Stimulated activated CD8-positive, alpha-beta memory T cell treated with anti-CD3 and anti-CD28 coated beads, Interleukin-7, amount 100 ng/mL, for 1 hour (primary cell): Measurements from ENCODE around the gene INHBC.
"Not testable (repeated sequence)": the region's sequence is repeated elsewhere in the genome, so short reads cannot be mapped to it uniquely, and the experiment has no call there.

Experiments used
- DNase-seq, 2 donors: peaks; one replicate each; pipeline ENCODE4 v3.0.0-alpha.2; 2020; ENCODE audit warnings: low read depth in 2 of 2

INHBC gene

GRCh38 chr12:57434517-57435223 lies at the start of gene INHBC:
INHBC (plus strand) TSS chr12:57434784; CDS start chr12:57434887, 103 bp downstream.
- no peak for DNase-seq

GRCh38 chr12:57385586-57385985 lies 49.0 kb upstream of the INHBC start:
- no peak for DNase-seq

- no peak for DNase-seq
Measured at GRCh38 chr12:57386187-57386720, 48.3 kb upstream of the INHBC start.

- no peak for DNase-seq
Measured at GRCh38 chr12:57388425-57388824, 46.2 kb upstream of the INHBC start.

- DNase-seq = no peak
Measured at GRCh38 chr12:57389033-57389432, 45.6 kb upstream of the INHBC start.

GRCh38 chr12:57390174-57390573 lies 44.4 kb upstream of the INHBC start:
- no peak for DNase-seq

GRCh38 chr12:57395121-57395520 lies 39.5 kb upstream of the INHBC start:
- no peak for DNase-seq

- no peak for DNase-seq
Measured at GRCh38 chr12:57397441-57397840, 37.1 kb upstream of the INHBC start.

- not testable (repeated sequence) for DNase-seq
Measured at GRCh38 chr12:57399718-57400463, 34.7 kb upstream of the INHBC start.

- no peak for DNase-seq
Measured at GRCh38 chr12:57401165-57401564, 33.4 kb upstream of the INHBC start.

- not testable (repeated sequence) for DNase-seq
Measured at GRCh38 chr12:57402156-57402555, 32.4 kb upstream of the INHBC start.

- no peak for DNase-seq
Measured at GRCh38 chr12:57404966-57405640, 29.5 kb upstream of the INHBC start.

GRCh38 chr12:57410534-57410933 lies 24.1 kb upstream of the INHBC start:
- no peak for DNase-seq

- not testable (repeated sequence) for DNase-seq
Measured at GRCh38 chr12:57414160-57414559, 20.4 kb upstream of the INHBC start.

GRCh38 chr12:57415088-57415487 lies 19.5 kb upstream of the INHBC start:
- DNase-seq = no peak

GRCh38 chr12:57416039-57416996 lies 18.3 kb upstream of the INHBC start:
- DNase-seq = no peak

- no peak for DNase-seq
Measured at GRCh38 chr12:57418255-57418654, 16.3 kb upstream of the INHBC start.

GRCh38 chr12:57419495-57419894 lies 15.1 kb upstream of the INHBC start:
- no peak for DNase-seq

- no peak for DNase-seq
Measured at GRCh38 chr12:57420482-57420881, 14.1 kb upstream of the INHBC start.

GRCh38 chr12:57426948-57427347 lies 7.6 kb upstream of the INHBC start:
- DNase-seq = not testable (repeated sequence)

GRCh38 chr12:57428965-57429364 lies 5.6 kb upstream of the INHBC start:
- DNase-seq = no peak
